Measurements from ENCODE around the gene ZNF865. TPM values are rescaled to one million over a fixed set of nuclear protein-coding genes. Genes with fewer than 3 reads are reported as not detected.
A peak's percentile ranks its signal among the peaks of the same experiment; 100 is the strongest.

ZNF865 gene
- total and polyA plus RNA-seq, 10 of the 15 experiments (the other 5 are each of a cell fraction or from before 2014, with no cell fraction given), result 0.02 to 18.3 (median 0.90) TPM

DNA sequence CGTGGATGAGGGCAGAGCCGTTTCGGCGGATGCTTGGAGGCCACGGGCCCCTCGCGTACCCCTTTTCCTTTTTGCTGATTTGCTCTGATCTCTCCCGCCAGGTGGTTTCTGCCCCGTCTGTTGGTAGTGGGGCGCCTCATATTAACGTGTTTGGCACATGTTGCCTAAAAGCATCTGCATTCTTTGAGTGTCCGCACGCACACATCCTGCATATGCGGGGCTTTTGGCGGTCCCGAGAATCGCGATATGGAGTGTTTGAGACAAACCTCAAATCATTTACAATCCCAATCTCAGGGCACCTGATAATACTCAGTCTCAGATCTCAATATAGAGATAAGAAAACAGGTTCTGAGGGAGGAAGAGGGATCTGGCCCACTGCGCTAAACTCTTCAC lies 50.2 kb downstream of the ZNF865 start (continued):
- no peak for TF ChIP-seq CHD4 (IDR thresholded peaks at IDR 0.05)
- TF ChIP-seq SMAD5 (IDR thresholded peaks at IDR 0.05; ENCODE audit: low read depth), result peak; percentile 25; the same call in 1 of the 2 replicates
- TF ChIP-seq, protein P1, sequence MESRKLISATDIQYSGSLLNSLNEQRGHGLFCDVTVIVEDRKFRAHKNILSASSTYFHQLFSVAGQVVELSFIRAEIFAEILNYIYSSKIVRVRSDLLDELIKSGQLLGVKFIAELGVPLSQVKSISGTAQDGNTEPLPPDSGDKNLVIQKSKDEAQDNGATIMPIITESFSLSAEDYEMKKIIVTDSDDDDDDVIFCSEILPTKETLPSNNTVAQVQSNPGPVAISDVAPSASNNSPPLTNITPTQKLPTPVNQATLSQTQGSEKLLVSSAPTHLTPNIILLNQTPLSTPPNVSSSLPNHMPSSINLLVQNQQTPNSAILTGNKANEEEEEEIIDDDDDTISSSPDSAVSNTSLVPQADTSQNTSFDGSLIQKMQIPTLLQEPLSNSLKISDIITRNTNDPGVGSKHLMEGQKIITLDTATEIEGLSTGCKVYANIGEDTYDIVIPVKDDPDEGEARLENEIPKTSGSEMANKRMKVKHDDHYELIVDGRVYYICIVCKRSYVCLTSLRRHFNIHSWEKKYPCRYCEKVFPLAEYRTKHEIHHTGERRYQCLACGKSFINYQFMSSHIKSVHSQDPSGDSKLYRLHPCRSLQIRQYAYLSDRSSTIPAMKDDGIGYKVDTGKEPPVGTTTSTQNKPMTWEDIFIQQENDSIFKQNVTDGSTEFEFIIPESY (IDR thresholded peaks at IDR 0.05), result no peak
- TF ChIP-seq, protein P2, sequence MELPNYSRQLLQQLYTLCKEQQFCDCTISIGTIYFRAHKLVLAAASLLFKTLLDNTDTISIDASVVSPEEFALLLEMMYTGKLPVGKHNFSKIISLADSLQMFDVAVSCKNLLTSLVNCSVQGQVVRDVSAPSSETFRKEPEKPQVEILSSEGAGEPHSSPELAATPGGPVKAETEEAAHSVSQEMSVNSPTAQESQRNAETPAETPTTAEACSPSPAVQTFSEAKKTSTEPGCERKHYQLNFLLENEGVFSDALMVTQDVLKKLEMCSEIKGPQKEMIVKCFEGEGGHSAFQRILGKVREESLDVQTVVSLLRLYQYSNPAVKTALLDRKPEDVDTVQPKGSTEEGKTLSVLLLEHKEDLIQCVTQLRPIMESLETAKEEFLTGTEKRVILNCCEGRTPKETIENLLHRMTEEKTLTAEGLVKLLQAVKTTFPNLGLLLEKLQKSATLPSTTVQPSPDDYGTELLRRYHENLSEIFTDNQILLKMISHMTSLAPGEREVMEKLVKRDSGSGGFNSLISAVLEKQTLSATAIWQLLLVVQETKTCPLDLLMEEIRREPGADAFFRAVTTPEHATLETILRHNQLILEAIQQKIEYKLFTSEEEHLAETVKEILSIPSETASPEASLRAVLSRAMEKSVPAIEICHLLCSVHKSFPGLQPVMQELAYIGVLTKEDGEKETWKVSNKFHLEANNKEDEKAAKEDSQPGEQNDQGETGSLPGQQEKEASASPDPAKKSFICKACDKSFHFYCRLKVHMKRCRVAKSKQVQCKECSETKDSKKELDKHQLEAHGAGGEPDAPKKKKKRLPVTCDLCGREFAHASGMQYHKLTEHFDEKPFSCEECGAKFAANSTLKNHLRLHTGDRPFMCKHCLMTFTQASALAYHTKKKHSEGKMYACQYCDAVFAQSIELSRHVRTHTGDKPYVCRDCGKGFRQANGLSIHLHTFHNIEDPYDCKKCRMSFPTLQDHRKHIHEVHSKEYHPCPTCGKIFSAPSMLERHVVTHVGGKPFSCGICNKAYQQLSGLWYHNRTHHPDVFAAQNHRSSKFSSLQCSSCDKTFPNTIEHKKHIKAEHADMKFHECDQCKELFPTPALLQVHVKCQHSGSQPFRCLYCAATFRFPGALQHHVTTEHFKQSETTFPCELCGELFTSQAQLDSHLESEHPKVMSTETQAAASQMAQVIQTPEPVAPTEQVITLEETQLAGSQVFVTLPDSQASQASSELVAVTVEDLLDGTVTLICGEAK (IDR thresholded peaks at IDR 0.05; ENCODE audit: borderline replicate concordance), result peak; percentile 20; the same call in 1 of the 2 replicates
- TF ChIP-seq ZBED1 (IDR thresholded peaks at IDR 0.05; ENCODE audit: borderline replicate concordance), result peak; percentile 82; the same call in 1 of the 2 replicates
- TF ChIP-seq POU2F2 (IDR thresholded peaks at IDR 0.05; ENCODE audit: borderline replicate concordance, low read depth, low read length), result no peak; the same call in 2 of the 3 replicates
- TF ChIP-seq YBX1 (IDR thresholded peaks at IDR 0.05), result no peak
